GM12892 (cell line): ENCODE results near the gene MYO5B.

ENCODE experiments used
- DNase-seq: peaks from one replicate; pipeline ENCODE4 v3.0.0; 2011; ENCODE audit not compliant: insufficient read length
- FAIRE-seq: peaks from 2 replicates; lab custom pipeline; 2011; peaks lifted over from hg19 to GRCh38; lab: Jason Lieb, UNC
- POLR2A ChIP-seq: IDR thresholded peaks from 2 replicates; pipeline ENCODE4 v1.6.1; 2011; ENCODE audit warnings: low read depth, low read length, control low read depth
- POLR2AphosphoS5 ChIP-seq: IDR thresholded peaks from 2 replicates; pipeline ENCODE4 v1.6.1; 2011; ENCODE audit warnings: low read depth, low read length, control low read depth
- TAF1 ChIP-seq: IDR thresholded peaks from 2 replicates; pipeline ENCODE4 v1.6.1; 2011; ENCODE audit warnings: low read depth, mild to moderate bottlenecking, control low read depth, low read length, borderline replicate concordance

Gene MYO5B

GRCh38 chr18:50138181-50139064 lies 56.5 kb downstream of the MYO5B start:
- FAIRE-seq: no peak
- no peak for TF ChIP-seq POLR2AphosphoS5
- no peak for TF ChIP-seq POLR2A
- TF ChIP-seq TAF1: no peak
- DNase-seq: no peak

GRCh38 chr18:50135903-50136302 lies 59.0 kb downstream of the MYO5B start:
- DNase-seq: no peak
- TF ChIP-seq POLR2A (no peak), TAF1 (no peak), POLR2AphosphoS5 (no peak)
- no peak for FAIRE-seq

- DNase-seq: no peak
- no peak for FAIRE-seq
- TF ChIP-seq POLR2A (no peak), POLR2AphosphoS5 (no peak), TAF1 (no peak)
Observed at GRCh38 chr18:50133526-50133925, 61.4 kb downstream of the MYO5B start.

GRCh38 chr18:50131591-50131990 lies 63.4 kb downstream of the MYO5B start:
- DNase-seq (no peak), FAIRE-seq (peak; percentile 84)
- TF ChIP-seq TAF1 (no peak), POLR2AphosphoS5 (no peak), POLR2A (no peak)

- TF ChIP-seq POLR2AphosphoS5 (no peak), POLR2A (no peak), TAF1 (no peak)
- FAIRE-seq (peak; percentile 27), DNase-seq (no peak)
Observed at GRCh38 chr18:50128506-50129271, 66.3 kb downstream of the MYO5B start.

- no peak for TF ChIP-seq POLR2A
- TF ChIP-seq TAF1: no peak
- DNase-seq (no peak), FAIRE-seq (no peak)
Observed at GRCh38 chr18:50127516-50128210, 67.3 kb downstream of the MYO5B start.

- FAIRE-seq: no peak
- DNase-seq: no peak
- TF ChIP-seq POLR2AphosphoS5 (no peak), TAF1 (no peak), POLR2A (no peak)
Observed at GRCh38 chr18:50126471-50126870, 68.5 kb downstream of the MYO5B start.

- TF ChIP-seq TAF1 (no peak), POLR2AphosphoS5 (no peak), POLR2A (no peak)
- FAIRE-seq: no peak
Observed at GRCh38 chr18:50125456-50125855, 69.5 kb downstream of the MYO5B start.

GRCh38 chr18:50119296-50119695 lies 75.7 kb downstream of the MYO5B start:
- FAIRE-seq (no peak), DNase-seq (no peak)
- no peak for TF ChIP-seq TAF1
- TF ChIP-seq POLR2AphosphoS5: no peak
- no peak for TF ChIP-seq POLR2A

More at GRCh38 chr18:50125456-50125855, 69.5 kb downstream of the MYO5B start:
- no peak for DNase-seq

- DNase-seq (no peak), FAIRE-seq (no peak)
- TF ChIP-seq POLR2A: no peak
- TF ChIP-seq POLR2AphosphoS5: no peak
- no peak for TF ChIP-seq TAF1
Observed at GRCh38 chr18:50117863-50118262, 77.1 kb downstream of the MYO5B start.

- no peak for DNase-seq
- TF ChIP-seq POLR2A (no peak), POLR2AphosphoS5 (no peak), TAF1 (no peak)
- FAIRE-seq: no peak
Observed at GRCh38 chr18:50115095-50115494, 79.9 kb downstream of the MYO5B start.
